ENCODE data around the gene CCNYL1. TPM values are rescaled to one million over a fixed set of nuclear protein-coding genes. Genes with fewer than 3 reads are reported as not detected.

CCNYL1 gene
- total RNA-seq, 1 donor from 2014 or later = 11.9 TPM

DNA sequence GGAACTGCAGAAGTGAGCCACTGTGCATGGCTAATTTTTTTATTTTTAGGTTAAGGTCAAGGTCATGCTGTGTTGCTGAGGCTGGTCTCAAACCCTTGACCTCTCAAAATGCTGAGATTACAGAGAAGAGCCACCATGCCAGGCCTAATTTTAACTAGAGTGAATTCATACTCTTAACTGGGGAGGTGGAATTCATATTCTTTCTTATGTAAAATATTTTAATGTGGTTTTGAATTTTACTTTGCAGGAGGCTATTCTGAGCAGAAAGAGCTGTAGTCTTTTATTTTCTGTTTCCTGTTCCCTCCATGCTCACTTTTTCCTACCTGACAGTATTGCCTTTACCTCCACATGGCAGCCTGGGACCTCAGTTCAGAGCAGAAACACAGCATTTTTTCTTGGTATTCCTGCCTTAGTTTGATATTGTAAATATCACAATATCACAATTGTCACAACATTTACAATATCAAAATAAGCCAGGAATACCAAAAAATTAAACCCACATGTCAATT lies 37.1 kb upstream of the CCNYL1 start:
- TF ChIP-seq, protein P1, sequence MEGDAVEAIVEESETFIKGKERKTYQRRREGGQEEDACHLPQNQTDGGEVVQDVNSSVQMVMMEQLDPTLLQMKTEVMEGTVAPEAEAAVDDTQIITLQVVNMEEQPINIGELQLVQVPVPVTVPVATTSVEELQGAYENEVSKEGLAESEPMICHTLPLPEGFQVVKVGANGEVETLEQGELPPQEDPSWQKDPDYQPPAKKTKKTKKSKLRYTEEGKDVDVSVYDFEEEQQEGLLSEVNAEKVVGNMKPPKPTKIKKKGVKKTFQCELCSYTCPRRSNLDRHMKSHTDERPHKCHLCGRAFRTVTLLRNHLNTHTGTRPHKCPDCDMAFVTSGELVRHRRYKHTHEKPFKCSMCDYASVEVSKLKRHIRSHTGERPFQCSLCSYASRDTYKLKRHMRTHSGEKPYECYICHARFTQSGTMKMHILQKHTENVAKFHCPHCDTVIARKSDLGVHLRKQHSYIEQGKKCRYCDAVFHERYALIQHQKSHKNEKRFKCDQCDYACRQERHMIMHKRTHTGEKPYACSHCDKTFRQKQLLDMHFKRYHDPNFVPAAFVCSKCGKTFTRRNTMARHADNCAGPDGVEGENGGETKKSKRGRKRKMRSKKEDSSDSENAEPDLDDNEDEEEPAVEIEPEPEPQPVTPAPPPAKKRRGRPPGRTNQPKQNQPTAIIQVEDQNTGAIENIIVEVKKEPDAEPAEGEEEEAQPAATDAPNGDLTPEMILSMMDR (IDR thresholded peaks at IDR 0.05; ENCODE audit: unreplicated experiment) = no peak
- H3K9me3 Mint-ChIP-seq = no peaks in the 10 kb centered on the region
- no peak overlapping the region for H3K4me3 Mint-ChIP-seq
- DNase-seq (ENCODE audit: low spot score in 2 of 2, unreplicated experiment in 2 of 2) = no peak
- peaks cover 22% of the 10 kb centered on the region for H3K4me1 Mint-ChIP-seq
- H3K36me3 Mint-ChIP-seq = no peaks in the 10 kb centered on the region
- H3K27me3 Mint-ChIP-seq (ENCODE audit: low read depth) = no peaks in the 10 kb centered on the region
- no peak overlapping the region for H3K27ac Mint-ChIP-seq

DNA sequence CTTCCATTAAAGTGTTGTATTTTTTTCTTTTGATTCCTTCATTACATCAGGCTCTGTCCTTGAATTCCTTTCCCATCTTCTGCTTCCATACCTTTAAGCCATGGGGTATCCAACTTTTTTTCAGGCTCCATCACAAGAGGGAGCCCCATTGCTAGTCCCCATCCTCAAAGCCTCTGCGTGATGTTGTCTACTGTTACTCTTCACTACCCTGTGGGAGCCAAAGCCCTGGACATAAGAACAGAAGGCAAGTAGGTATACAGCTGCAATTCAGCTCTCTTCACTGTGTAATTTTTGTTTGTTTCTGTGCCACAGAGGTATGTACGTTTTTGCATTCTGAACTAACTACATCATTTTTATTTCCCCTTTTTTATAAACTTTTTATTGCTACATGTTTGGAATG lies 36.6 kb upstream of the CCNYL1 start:
- Mint-ChIP-seq H3K27me3 (ENCODE audit: low read depth) (no peaks in the 10 kb centered on the region), H3K27ac (no peak overlapping the region), H3K36me3 (no peaks in the 10 kb centered on the region), H3K4me3 (no peak overlapping the region), H3K9me3 (no peaks in the 10 kb centered on the region), H3K4me1 (peaks cover 22% of the 10 kb centered on the region)
- DNase-seq (ENCODE audit: low spot score in 2 of 2, unreplicated experiment in 2 of 2) = no peak
- TF ChIP-seq, protein P1 (IDR thresholded peaks at IDR 0.05; ENCODE audit: unreplicated experiment) = no peak

DNA sequence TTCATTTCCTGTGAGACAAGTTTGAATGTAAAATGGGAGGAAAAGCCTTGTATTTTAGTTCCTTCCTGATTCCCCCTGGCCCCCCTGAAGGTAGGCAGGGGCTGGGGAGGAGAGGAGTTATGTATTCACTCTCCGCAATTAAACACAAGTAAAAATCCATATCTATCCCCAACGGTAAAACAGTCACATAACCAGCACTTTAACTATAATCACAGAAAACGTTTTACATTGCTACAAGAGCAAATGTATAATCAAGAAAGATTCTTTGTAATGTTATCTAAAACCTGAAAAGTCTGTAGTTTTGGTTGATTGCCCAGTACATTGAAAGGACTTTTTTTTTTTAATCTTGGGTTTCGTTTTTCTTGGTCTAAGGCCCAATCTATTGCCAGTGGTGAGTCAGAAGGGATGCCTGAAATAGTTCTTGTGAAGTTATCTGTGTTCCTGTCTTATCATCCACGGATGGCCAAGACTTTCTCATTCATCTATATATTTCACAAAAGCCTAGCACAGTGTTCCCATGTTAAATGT lies 34.5 kb upstream of the CCNYL1 start:
- Mint-ChIP-seq H3K27me3 (ENCODE audit: low read depth) (no peaks in the 10 kb centered on the region), H3K9me3 (no peaks in the 10 kb centered on the region), H3K36me3 (no peaks in the 10 kb centered on the region), H3K4me3 (peak overlapping the region; percentile 15), H3K4me1 (peaks cover 18% of the 10 kb centered on the region), H3K27ac (peak overlapping the region; percentile 94)
- TF ChIP-seq, protein P1 (IDR thresholded peaks at IDR 0.05; ENCODE audit: unreplicated experiment) = no peak
- no peak for DNase-seq (ENCODE audit: low spot score in 2 of 2, unreplicated experiment in 2 of 2)

DNA sequence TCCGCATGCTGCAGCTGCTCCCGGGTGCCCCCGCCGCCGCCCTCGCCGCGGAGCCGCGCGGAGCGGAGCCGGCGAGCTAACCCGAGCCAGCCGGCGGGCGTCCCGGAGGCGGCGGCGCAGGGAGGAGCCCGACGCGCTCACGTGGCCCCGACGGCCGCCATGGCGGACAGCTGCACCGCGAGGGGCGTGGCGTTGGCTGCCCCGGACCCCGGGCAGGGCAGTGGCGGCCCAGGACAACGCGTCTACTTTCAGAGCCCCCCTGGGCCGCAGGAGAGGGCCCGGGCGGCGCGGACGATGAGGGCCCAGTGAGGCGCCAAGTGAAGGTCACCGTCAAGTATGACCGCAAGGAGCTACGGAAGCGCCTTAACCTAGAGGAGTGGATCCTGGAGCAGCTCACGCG lies 30.0 kb upstream of the CCNYL1 start:
- Mint-ChIP-seq H3K9me3 (no peaks in the 10 kb centered on the region), H3K4me3 (no peak overlapping the region), H3K36me3 (no peaks in the 10 kb centered on the region), H3K27me3 (ENCODE audit: low read depth) (no peaks in the 10 kb centered on the region), H3K4me1 (peaks cover 12% of the 10 kb centered on the region), H3K27ac (no peak overlapping the region)
- TF ChIP-seq, protein P1 (IDR thresholded peaks at IDR 0.05; ENCODE audit: unreplicated experiment) = no peak
- DNase-seq (ENCODE audit: low spot score in 2 of 2, unreplicated experiment in 2 of 2) = no peak

DNA sequence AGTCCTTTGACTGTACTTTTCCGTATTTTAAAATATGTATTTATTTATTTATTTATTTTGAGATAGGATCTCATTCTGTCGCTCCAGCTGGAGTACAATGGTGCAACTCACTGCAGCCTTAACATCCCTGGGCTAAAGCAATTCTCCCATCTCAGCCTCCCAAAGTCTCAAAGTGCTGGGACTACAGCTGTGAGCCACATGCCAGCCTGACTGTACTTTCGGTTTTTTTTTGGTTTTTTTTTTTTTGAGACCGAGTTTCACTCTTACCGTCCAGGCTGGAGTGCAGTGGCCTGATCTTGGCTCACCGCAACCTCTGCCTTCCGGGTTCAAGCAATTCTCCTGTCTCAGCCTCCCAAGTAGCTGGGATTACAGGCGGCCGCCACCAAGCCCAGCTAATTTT lies 28.9 kb upstream of the CCNYL1 start:
- H3K9me3 Mint-ChIP-seq = no peaks in the 10 kb centered on the region
- H3K4me3 Mint-ChIP-seq = no peak overlapping the region
- TF ChIP-seq, protein P1 (IDR thresholded peaks at IDR 0.05; ENCODE audit: unreplicated experiment) = no peak
- no peaks in the 10 kb centered on the region for H3K27me3 Mint-ChIP-seq (ENCODE audit: low read depth)
- no peak overlapping the region for H3K27ac Mint-ChIP-seq
- no peaks in the 10 kb centered on the region for H3K36me3 Mint-ChIP-seq
- H3K4me1 Mint-ChIP-seq = peaks cover 5% of the 10 kb centered on the region
- no peak for DNase-seq (ENCODE audit: low spot score in 2 of 2, unreplicated experiment in 2 of 2)

DNA sequence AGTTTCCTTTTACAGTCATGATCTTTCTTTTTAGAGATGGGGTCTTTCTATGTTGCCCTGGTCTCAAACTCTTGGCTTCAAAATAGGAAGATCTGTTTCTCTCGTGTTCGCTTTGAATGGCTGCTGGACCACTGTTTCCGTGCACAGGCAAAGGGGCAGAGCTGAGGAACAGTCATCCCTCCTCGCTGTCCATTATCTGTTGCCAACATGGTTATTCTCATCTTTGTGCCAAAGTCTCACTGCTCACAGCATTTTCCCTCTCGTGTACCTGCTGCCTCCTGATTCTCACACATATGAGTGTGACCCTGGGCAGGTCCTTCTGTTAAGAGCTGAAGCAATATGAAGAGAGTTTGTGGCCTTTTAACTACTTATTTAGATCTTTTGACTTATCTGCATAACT lies 28.0 kb upstream of the CCNYL1 start:
- Mint-ChIP-seq H3K4me3 (no peak overlapping the region), H3K4me1 (peaks cover 5% of the 10 kb centered on the region), H3K36me3 (no peaks in the 10 kb centered on the region), H3K27me3 (ENCODE audit: low read depth) (no peaks in the 10 kb centered on the region), H3K27ac (no peak overlapping the region), H3K9me3 (no peaks in the 10 kb centered on the region)
- DNase-seq (ENCODE audit: low spot score in 2 of 2, unreplicated experiment in 2 of 2) = no peak
- TF ChIP-seq, protein P1 (IDR thresholded peaks at IDR 0.05; ENCODE audit: unreplicated experiment) = no peak

Measured in mesothelial cell of epicardium (in vitro differentiated cells).